CD4-positive, alpha-beta T cell treated with Interferon gamma for 1 hour (primary cell): Measurements from ENCODE around the gene CDK5RAP1.

ENCODE experiments used
- DNase-seq: peaks from one replicate; pipeline ENCODE4 v3.0.0-alpha.2; 2020

The CDK5RAP1 gene

GRCh38 chr20:33377366-33377765, 24.0 kb downstream of the CDK5RAP1 start:
- DNase-seq, result no peak

DNA sequence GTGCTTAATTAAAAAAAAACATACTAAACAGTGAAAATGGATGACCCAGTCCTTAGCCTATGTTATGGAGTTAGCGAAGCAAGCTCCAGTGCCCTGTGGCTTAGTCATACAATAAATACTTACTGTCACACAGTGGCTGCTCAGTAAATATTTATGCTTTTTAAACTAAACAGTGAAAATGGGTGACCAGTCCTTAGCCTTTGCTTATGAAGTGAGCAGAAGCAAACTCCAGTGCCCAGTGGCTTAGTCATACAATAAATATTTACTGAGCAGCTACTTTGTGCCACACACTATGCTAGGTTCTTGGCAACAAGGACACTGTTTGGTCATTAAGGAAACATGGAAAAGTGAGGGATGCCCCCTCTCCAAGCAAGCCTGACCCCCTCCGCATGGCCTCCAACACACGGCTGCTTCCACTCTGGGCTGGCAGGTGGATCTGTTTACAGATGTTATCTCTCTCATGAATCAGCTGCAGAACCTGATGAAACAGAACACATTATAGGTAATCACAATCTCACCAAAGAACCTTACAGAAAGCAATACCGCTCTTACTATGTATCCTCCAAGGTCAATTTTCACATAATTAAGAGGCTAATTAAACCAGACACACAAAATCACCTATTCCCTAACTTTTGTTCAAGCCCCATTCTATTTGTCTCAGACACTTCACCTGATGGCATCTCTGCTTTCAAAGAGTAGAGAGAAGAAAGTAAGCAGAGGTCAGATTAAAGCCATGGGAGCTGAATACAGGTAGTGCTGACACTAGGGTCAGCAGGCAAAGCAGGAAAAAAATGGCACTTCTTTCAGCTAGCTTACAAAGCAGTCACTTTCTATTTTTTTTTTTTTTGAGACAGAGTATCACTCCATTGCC, 27.3 kb downstream of the CDK5RAP1 start:
- DNase-seq, result no peak

DNA sequence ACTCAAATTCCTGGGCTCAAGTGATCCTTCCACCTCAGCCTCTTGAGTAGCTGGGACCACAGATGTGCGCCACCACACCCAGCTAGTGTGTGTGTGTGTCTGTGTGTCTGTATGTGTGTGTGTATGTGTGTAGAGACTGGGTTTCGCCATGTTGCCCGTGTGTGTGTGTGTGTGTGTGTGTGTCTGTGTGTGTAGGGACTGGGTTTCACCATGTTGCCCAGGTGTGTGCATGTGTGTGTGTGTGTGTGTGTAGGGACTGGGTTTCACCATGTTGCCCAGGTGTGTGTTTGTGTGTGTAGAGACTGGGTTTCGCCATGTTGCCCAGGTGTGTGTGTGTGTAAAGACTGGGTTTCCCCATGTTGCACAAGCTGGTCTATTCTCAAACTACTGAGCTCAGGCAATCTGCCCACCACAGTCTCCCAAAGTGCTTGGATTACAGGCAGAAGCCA, 28.3 kb downstream of the CDK5RAP1 start:
- no peak for DNase-seq

DNA sequence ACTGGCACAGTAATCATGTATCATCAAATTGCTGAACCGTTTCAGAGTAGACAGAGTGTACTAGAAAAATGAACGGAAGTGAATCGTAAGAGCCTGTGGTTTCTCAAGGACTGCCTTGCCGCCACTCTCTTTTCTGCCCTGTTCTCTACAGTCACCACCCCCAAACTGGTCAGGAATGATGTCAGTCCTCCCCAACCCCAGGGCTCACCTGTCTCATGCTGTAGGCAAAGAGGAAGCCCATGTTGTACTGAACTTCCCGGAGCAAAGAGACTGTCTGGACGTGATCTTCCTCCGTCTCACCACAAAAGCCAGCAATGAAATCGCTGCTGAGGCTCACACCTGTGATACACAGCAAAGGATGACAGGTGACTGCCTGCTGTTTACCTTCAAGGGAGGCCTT, 31.0 kb downstream of the CDK5RAP1 start:
- peak; percentile 82 for DNase-seq

DNA sequence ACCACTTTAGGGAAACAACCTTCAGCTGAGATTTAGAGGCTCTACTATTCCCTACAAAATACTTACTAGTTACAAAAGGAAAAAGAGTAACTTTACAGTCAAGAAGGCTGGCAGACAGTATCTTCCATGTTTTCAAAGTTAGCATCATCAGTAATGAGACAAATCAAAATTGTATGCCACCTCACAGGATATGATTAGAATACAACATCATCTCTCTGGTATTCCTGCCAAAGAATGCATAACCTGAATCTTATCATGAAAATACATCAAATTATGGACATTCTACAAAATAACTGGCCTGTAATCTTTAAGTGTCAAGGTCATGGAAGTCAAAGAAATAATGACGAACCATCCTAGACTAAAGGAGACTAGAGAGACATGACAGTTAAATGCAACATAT, 38.4 kb downstream of the CDK5RAP1 start:
- DNase-seq, result no peak

DNA sequence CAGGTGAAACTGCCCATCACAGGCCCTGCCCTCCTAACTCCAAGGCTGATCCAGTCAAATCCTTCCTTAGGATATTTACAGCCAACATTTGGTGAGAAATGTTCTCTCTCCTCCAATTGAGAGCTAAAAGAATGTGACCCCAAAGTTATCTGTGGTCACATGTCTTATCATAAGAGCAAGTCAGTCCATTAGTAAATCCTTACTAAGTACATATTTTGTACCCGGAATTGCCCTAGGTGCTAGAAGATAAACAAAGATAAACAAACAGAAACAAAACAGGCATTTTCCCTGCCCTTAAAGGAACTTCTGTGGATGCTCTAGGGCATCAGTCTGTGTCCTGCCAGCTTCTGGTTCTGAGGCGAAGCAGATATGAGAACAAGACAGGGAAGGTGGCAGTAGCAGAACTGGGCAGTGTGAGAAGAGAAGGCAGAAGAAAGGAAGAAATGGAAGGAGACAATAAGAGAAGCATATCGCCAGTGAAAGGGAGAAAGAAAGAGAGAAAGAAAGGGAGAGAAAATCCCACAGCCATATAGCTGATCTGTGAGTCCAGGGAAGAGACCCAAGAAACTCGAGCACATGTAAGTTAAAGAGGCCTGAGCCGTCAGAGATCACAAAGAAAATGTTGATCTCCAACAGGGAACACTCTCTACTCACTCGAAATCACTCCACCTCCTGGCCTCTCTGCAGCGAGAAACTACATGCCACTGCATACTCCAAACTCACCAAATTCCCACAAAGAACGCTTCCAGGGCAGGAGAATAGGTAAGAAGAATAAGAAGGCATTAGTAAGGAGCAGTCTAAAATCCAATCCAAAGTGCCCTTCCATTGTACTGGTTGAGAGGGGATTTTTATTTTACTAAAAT, 41.7 kb downstream of the CDK5RAP1 start:
- DNase-seq, result no peak

GRCh38 chr20:33353013-33353402, 48.3 kb downstream of the CDK5RAP1 start:
- no peak for DNase-seq

DNA sequence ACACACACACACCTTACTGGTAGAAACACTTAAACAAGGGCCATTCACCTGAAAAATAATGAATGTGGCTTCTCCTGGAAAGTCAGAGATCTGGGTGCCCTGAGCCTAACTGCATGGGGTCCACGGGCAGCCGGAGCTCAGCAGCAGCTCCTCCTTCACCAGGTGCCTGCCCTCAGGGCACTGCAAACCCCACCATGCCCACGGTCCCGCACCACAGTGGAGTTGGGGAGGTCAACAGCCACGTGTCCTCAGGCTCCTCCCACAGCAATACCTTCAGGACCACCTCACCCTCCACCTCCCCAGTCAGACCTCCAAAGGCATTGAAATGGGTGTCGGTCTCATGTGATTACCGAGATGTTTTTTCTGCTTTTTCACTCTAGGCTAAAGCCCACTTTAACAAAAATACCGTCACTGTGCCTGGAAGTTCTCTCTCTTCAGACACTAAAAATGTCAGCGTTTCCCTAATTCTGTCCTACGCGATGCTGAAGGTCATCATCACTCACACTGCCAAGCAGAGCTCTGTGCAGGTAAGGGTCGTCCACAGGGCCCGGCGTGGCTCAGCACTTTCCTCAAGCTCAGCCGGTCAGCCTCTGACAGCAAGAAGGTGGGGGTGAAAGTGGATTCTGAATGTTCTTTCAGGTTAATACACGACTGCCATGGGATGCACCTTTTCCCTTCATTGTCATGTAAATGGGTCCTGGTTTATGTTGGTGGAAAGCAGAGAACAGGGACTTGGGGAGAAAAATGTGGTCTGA, 48.9 kb downstream of the CDK5RAP1 start:
- DNase-seq, result no peak

- DNase-seq, result no peak
These were observed 49.6 kb downstream of the CDK5RAP1 start for GRCh38 chr20:33351696-33352095.

GRCh38 chr20:33349493-33349892, 51.8 kb downstream of the CDK5RAP1 start:
- no peak for DNase-seq

GRCh38 chr20:33348136-33348937, 53.0 kb downstream of the CDK5RAP1 start:
- no peak for DNase-seq

- no peak for DNase-seq
These were observed 56.0 kb downstream of the CDK5RAP1 start for GRCh38 chr20:33345342-33345741.

GRCh38 chr20:33343521-33343920, 57.8 kb downstream of the CDK5RAP1 start:
- DNase-seq, result no peak

GRCh38 chr20:33339515-33340058, 61.7 kb downstream of the CDK5RAP1 start:
- DNase-seq, result no peak

- no peak for DNase-seq
These were observed 62.7 kb downstream of the CDK5RAP1 start for GRCh38 chr20:33338467-33339258.

DNA sequence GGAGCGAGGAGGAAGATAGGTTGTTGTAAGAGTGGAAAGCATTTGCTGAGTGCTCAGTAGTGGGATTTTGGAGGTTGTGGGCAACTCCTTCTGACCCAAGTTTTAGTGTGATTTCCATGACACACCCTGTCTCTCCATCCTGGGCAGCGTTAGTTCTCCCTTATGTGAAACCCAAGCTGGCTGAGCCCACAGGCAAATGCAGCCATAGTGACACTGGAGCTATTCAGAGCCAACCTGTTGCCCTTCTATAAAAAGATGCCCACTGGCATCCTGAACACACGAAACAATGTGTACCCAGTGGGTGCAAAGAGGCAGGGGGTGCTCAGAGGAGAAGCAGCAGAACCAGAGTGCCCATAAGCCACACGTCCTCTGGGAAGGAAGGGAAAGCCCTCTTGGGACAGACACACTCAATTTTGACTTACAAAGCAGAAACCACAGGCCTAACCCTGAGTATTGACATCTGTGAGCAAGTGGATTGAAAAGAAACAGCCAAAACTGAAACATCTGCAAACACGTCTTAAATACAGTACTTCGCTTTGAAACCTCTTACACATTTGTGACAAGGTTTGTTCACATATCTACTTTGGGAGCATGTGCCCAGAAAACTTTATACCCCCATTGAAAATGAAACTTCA, 63.7 kb downstream of the CDK5RAP1 start:
- no peak for DNase-seq

GRCh38 chr20:33337119-33337518, 64.2 kb downstream of the CDK5RAP1 start:
- DNase-seq, result no peak

DNA sequence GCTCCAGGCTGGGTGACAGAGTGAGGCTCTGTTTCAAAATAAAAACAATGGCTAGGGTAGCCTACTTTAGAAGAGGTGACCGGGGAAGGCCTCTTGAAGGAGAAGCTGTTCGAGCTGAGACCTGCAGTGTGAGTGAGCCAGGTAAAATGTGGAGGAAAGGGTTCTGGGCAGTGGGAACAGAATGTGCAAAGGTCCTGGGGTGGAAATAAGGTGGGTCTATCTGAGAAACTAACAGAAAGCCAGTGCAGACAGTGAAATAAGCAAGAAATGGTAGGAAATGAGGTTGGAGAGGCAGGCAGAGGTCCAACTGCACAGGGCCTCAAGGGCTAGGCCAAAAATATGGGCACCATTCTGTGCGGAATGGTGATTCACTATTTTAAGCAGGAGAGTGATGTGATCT, 64.9 kb downstream of the CDK5RAP1 start:
- DNase-seq, result no peak

DNA sequence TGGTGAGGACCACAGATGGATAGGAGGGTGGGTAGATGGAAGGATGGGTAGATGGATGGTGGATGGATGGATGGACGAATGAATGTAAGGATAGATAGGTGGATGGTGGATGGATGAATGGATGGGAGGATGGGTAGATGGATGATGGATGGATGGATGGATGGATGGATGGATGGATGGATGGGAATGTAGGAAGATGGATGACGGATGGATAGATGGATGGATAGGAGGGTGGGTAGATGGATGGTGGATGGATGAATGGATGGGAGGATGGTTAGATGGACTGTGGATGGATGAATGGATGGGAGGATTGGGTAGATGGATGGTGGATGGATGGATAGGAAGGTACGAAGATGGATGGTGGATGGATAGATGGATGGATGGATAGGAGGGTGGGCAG, 67.2 kb downstream of the CDK5RAP1 start:
- DNase-seq, result no peak

GRCh38 chr20:33333616-33334015, 67.7 kb downstream of the CDK5RAP1 start:
- DNase-seq, result no peak
